Urothelium cell line (cell line): ENCODE data around the gene NCF2.

Source experiments
- DNase-seq: peaks from one replicate; pipeline ENCODE4 v3.0.0; 2011; ENCODE audit warnings: low spot score, mixed read lengths
- FAIRE-seq: peaks from 2 replicates; lab custom pipeline; 2011; peaks lifted over from hg19 to GRCh38; lab: Jason Lieb, UNC

NCF2 gene

DNA sequence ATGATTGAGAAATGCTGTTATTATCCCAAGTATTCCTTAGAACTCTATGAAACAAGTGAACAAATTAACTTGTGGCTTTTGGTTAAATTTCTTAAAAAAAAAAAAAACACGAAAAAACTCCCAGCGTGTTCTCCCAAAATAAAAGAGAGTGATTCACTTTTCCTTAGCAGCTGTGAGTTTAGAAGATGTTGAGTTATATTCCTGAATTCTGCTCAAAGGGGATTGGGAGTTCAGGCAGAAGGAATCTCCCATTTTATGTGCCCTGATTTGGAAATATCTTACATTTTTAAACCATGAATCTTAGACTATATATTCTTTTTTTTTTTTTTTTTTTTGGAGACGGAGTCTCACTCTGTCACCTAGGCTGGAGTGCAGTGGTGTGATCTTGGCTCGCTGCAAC lies 83.7 kb downstream of the NCF2 start:
- DNase-seq = no peak
- no peak for FAIRE-seq
